Neutrophil (primary cell): ENCODE measurements around the gene UNG.

Source experiments
- H3K27ac ChIP-seq: fragments of 200-600 bp; sonication (generic); 2 replicates; pipeline ENCODE4 v1.5.1; 2016; ENCODE audit warnings: mild to moderate bottlenecking, moderate library complexity
- H3K27me3 ChIP-seq: fragments of 200-600 bp; sonication (generic); 2 replicates; pipeline ENCODE4 v1.6.0; 2016; ENCODE audit warnings: mild to moderate bottlenecking
- H3K36me3 ChIP-seq: fragments of 200-600 bp; sonication (generic); 2 replicates; pipeline ENCODE4 v1.5.1; 2017
- H3K4me1 ChIP-seq, 2 experiments: fragments of 200-600 bp in 1 of 2; sonication (generic) in 1 of 2; 1 replicate in 1 of 2; 2 replicates in 1 of 2; pipeline versions ENCODE4 v1.5.1 to v1.6.1; 2013 to 2016; ENCODE audit warnings: low read depth in 1 of 2, low read length in 1 of 2, mild to moderate bottlenecking in 1 of 2, moderate library complexity in 1 of 2; ENCODE audit not compliant: control insufficient read depth in 1 of 2, insufficient read depth in 1 of 2
- H3K4me3 ChIP-seq, 2 experiments: fragments of 200-600 bp in 1 of 2; sonication (generic) in 1 of 2; 1 replicate in 1 of 2; 2 replicates in 1 of 2; pipeline ENCODE4 v1.5.1; 2013 to 2016; ENCODE audit warnings: low read depth in 1 of 2, low read length in 1 of 2, mild to moderate bottlenecking in 1 of 2, moderate library complexity in 1 of 2
- H3K9me3 ChIP-seq: fragments of 200-600 bp; sonication (generic); 2 replicates; pipeline ENCODE4 v1.5.1; 2016
- TF ChIP-seq, protein P1 (sequence below): fragments of 200-600 bp; sonication (generic); IDR thresholded peaks from 2 replicates; pipeline ENCODE4 v1.5.1; 2016; ENCODE audit warnings: antibody characterized with exemption

The UNG gene

DNA sequence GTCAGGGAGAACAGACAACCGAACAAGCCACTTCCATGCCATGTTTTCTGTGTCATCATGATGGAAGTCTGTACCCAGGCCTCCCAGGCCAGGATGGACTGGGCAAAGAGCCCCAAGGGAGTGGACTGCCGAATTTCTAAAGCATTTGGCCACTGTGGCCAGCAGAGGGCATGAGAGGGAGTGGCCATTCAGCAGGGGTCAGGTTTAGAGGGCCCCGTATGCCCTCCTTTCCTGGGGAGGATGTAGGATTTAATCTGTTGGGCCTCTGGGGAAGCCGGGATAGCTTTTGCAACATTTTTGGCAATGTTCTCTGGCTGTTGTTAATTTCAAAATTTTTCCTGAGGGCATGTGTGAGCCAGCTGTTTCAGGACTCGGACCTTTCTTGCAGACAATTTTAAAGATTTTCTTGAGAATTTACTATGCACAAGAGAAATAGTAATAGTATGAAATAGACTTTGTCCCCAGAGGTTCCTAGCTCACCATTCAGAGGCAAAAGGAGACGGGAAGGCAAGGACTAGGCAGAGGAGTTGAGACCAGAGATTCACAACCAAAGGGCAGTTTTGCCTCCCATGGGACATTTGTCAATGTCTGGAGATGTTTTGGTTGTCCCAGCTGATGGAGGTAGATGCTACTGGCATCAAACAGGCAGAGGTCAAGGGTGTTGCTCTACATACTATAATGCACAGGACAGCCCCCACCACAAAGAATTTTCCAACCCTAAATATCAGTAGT, 37.0 kb downstream of the UNG start:
- Histone ChIP-seq H3K27ac (no peak overlapping the region), H3K27me3 (peaks cover 7% of the 10 kb centered on the region), H3K36me3 (no peaks in the 10 kb centered on the region), H3K9me3 (no peaks in the 10 kb centered on the region), H3K4me1 (peaks cover 0 to 3% of the 10 kb centered on the region in 2 experiments), H3K4me3 (no peak overlapping the region)
- TF ChIP-seq, protein P1, sequence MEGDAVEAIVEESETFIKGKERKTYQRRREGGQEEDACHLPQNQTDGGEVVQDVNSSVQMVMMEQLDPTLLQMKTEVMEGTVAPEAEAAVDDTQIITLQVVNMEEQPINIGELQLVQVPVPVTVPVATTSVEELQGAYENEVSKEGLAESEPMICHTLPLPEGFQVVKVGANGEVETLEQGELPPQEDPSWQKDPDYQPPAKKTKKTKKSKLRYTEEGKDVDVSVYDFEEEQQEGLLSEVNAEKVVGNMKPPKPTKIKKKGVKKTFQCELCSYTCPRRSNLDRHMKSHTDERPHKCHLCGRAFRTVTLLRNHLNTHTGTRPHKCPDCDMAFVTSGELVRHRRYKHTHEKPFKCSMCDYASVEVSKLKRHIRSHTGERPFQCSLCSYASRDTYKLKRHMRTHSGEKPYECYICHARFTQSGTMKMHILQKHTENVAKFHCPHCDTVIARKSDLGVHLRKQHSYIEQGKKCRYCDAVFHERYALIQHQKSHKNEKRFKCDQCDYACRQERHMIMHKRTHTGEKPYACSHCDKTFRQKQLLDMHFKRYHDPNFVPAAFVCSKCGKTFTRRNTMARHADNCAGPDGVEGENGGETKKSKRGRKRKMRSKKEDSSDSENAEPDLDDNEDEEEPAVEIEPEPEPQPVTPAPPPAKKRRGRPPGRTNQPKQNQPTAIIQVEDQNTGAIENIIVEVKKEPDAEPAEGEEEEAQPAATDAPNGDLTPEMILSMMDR: peak; percentile 10

DNA sequence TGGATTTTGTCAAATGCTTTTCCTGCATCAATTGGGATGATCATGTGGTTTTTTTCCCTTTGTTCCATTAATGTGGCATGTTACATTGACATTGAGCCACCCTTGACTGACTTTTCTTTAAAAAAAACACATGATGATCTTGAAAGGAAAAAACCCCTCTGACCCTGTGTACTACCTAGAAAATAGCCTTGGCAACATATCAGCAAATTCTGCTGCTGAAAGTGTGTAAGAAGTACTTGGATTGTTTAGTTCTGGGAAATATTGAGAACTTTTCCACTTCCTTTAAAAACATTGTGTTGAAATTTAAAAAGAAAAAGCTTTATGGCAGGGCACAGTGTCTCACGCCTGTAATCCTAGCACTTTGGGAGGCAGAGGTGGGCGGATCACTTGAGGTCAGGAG, 39.7 kb downstream of the UNG start:
- Histone ChIP-seq H3K4me3 (no peak overlapping the region), H3K27me3 (no peaks in the 10 kb centered on the region), H3K27ac (no peak overlapping the region), H3K4me1 (no peaks in the 10 kb centered on the region), H3K9me3 (no peaks in the 10 kb centered on the region), H3K36me3 (no peaks in the 10 kb centered on the region)
- TF ChIP-seq, protein P1: no peak

DNA sequence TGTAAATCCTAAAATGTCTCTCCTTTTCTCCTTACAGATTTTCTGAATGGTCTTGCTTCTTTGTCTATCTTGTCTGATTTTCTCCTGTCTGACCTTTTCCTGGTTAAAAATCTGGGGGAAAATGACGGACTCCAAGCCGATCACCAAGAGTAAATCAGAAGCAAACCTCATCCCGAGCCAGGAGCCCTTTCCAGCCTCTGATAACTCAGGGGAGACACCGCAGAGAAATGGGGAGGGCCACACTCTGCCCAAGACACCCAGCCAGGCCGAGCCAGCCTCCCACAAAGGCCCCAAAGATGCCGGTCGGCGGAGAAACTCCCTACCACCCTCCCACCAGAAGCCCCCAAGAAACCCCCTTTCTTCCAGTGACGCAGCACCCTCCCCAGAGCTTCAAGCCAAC, 42.0 kb downstream of the UNG start:
- Histone ChIP-seq H3K4me3 (no peak overlapping the region), H3K4me1 (no peaks in the 10 kb centered on the region), H3K9me3 (no peaks in the 10 kb centered on the region), H3K27ac (no peak overlapping the region), H3K27me3 (no peaks in the 10 kb centered on the region), H3K36me3 (no peaks in the 10 kb centered on the region)
- TF ChIP-seq, protein P1: no peak

DNA sequence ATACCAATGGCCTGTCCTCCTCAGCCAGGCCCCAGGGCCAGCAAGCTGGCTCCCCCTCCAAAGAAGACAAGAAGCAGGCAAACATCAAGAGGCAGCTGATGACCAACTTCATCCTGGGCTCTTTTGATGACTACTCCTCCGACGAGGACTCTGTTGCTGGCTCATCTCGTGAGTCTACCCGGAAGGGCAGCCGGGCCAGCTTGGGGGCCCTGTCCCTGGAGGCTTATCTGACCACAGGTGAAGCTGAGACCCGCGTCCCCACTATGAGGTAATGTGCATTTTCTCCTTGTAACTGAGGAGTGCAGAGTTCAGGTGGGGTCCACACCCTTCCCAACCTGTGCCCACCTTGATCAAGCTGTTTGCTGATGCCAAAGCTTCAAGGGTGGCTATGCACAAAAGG, 42.4 kb downstream of the UNG start:
- H3K27ac ChIP-seq: no peak overlapping the region
- TF ChIP-seq, protein P1: no peak

DNA sequence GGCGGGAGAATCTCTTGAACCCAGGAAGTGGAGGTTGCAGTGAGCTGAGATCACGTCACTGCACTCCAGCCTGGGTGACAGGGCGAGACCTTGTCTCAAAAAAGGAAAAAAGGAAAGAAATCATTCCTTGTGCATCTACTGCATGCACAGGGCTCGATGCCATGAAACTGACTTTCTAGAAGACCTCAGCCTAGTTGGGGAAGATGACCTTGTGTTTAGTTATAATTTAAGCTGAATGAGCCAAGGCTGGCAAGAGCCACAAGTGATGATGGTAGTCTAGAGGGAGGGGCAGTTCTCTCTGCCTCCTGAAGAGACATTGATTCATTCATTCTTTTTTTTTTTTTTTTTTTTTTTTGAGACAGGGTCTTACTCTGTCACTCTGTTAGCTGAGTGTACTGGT, 43.2 kb downstream of the UNG start:
- Histone ChIP-seq H3K27me3 (no peaks in the 10 kb centered on the region), H3K4me1 (no peaks in the 10 kb centered on the region), H3K27ac (no peak overlapping the region), H3K4me3 (no peak overlapping the region), H3K9me3 (no peaks in the 10 kb centered on the region), H3K36me3 (no peaks in the 10 kb centered on the region)
- TF ChIP-seq, protein P1: no peak

More for the DNA sequence above, 42.4 kb downstream of the UNG start:
- no peak overlapping the region for H3K4me3 ChIP-seq
- H3K9me3 ChIP-seq: no peaks in the 10 kb centered on the region
- no peaks in the 10 kb centered on the region for H3K27me3 ChIP-seq
- H3K4me1 ChIP-seq: no peaks in the 10 kb centered on the region
- no peaks in the 10 kb centered on the region for H3K36me3 ChIP-seq
